ENCODE data around the gene SLC5A4. TPM values are rescaled to one million over a fixed set of nuclear protein-coding genes. Genes with fewer than 3 reads are reported as not detected.

The SLC5A4 gene
- total RNA-seq, 3 donors from 2014 or later = 0.16 to 1.3 TPM; not detected in 1

- intact Hi-C loops (cut with DNase I; ENCODE audit: low total_unique reads) = no loop called here
These were observed 48.1 kb downstream of the SLC5A4 start for GRCh38 chr22:32206774-32207758.

GRCh38 chr22:32205974-32206773, 49.0 kb downstream of the SLC5A4 start:
- Histone ChIP-seq H3K27ac (no peak overlapping the region), H3K9me3 (no peaks in the 10 kb centered on the region), H3K4me3 (no peak overlapping the region), H3K4me1 (peaks cover 0 to 2% of the 10 kb centered on the region in 2 donors), H3K27me3 (peaks cover 0 to 39% of the 10 kb centered on the region in 2 donors), H3K36me3 (no peaks in the 10 kb centered on the region)
- TF ChIP-seq POLR2AphosphoS5 (IDR thresholded peaks at IDR 0.05) (no peak), CTCF (IDR thresholded peaks at IDR 0.05) (no peak), POLR2A (IDR thresholded peaks at IDR 0.05) (no peak)
- no peak for DNase-seq (ENCODE audit: low spot score in 2 of 2)
- intact Hi-C loops (cut with DNase I; ENCODE audit: low total_unique reads) = no loop called here

More at GRCh38 chr22:32206774-32207758, 48.1 kb downstream of the SLC5A4 start:
- Histone ChIP-seq H3K36me3 (no peaks in the 10 kb centered on the region), H3K4me1 (peaks cover 0 to 2% of the 10 kb centered on the region in 2 donors), H3K27me3 (peaks cover 0 to 36% of the 10 kb centered on the region in 2 donors), H3K9me3 (no peaks in the 10 kb centered on the region), H3K27ac (no peak overlapping the region), H3K4me3 (no peak overlapping the region)
- no peak for DNase-seq (ENCODE audit: low spot score in 2 of 2)
- peak in 2 of 3 donors; percentile 22 to 26 for TF ChIP-seq CTCF (IDR thresholded peaks at IDR 0.05)
- TF ChIP-seq POLR2AphosphoS5 (IDR thresholded peaks at IDR 0.05) = no peak

GRCh38 chr22:32204856-32205722, 50.1 kb downstream of the SLC5A4 start, which contains the start of gene RFPL2:
Gene RFPL2 (minus strand): TSS chr22:32205073. CDS start chr22:32202451, 2,622 bp downstream.
- Histone ChIP-seq H3K4me3 (peak within 1 kb of the TSS in 2 of 3 donors; percentile 28 to 48), H3K27me3 (peaks cover 0 to 39% of the 10 kb centered on the region in 2 donors), H3K9me3 (no peaks in the 10 kb centered on the region), H3K36me3 (no peaks in the 10 kb centered on the region), H3K4me1 (peaks cover 0 to 2% of the 10 kb centered on the region in 2 donors), H3K27ac (no peak within 1 kb of the TSS)
- no peak for DNase-seq (ENCODE audit: low spot score in 2 of 2)
- intact Hi-C loops (cut with DNase I; ENCODE audit: low total_unique reads) = no loop called here
- TF ChIP-seq POLR2A (IDR thresholded peaks at IDR 0.05) = no peak
- TF ChIP-seq POLR2AphosphoS5 (IDR thresholded peaks at IDR 0.05) = no peak
- TF ChIP-seq CTCF (IDR thresholded peaks at IDR 0.05) = no peak

GRCh38 chr22:32204040-32204855, 50.9 kb downstream of the SLC5A4 start:
- intact Hi-C loops (cut with DNase I; ENCODE audit: low total_unique reads) = no loop called here
- no peaks in the 10 kb centered on the region for H3K36me3 ChIP-seq
- no peaks in the 10 kb centered on the region for H3K9me3 ChIP-seq
- DNase-seq (ENCODE audit: low spot score in 2 of 2) = no peak
- H3K4me1 ChIP-seq = peaks cover 0 to 2% of the 10 kb centered on the region in 2 donors
- TF ChIP-seq POLR2AphosphoS5 (IDR thresholded peaks at IDR 0.05) (no peak), CTCF (IDR thresholded peaks at IDR 0.05) (no peak), POLR2A (IDR thresholded peaks at IDR 0.05) (no peak)
- H3K4me3 ChIP-seq = peak overlapping the region in 2 of 3 donors; percentile 28 to 48
- no peak overlapping the region for H3K27ac ChIP-seq
- peaks cover 0 to 39% of the 10 kb centered on the region in 2 donors for H3K27me3 ChIP-seq
